ENCODE results near the gene DALRD3. TPM values are rescaled to one million over a fixed set of nuclear protein-coding genes. Genes with fewer than 3 reads are reported as not detected.
A peak's percentile ranks its signal among the peaks of the same experiment; 100 is the strongest.

DALRD3 gene
- total RNA-seq, 1 donor from 2014 or later: 36.7 TPM

DNA sequence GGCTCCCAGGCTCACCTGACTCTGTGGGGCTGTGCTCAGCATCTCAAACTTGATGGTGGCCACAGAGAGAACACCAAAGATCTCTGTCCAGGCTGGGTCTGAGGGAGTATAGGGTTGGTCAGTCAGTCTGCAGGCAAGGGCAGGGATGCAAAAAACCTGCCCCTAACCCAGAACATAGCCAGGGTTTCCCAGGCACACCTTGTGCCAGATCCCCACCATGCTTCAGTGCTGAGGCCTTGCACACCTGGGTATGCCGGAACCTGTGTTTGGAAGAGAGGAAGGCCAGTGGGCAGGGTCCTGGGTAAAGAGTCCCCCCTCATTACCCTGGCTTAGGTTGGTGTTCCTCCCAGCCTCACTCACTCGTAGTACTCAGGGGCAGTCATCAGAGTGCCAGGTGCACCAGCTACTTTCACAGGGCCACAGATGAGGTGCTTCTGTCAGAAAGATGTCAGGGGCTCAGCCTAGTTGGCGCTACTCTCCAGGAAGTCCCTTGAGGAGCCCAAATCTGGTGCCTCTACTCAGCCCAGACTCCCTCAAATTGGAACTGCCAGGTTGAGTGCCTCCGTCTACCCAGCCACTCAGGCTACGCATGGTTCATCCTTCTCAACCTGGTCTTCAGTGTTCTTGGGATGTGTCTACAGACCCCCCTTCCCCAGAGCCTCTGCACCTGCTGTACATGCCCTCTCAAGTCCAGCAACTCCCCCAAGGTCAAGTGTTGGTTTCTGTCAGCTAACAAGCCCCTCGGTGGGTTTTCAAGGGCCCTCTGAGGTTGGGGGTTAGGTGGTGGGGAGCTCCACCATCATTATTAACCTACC is 1.8 kb downstream of the DALRD3 start:
- H3K4me3 Mint-ChIP-seq: peak overlapping the region; percentile 94
- H3K27ac Mint-ChIP-seq: peak overlapping the region; percentile 61
- ChIA-PET POLR2A (interaction anchor here (0.6 to 14.9 kb wide), 6 partner anchors 9 to 323 kb away, joined by 3 to 372 read pairs (median 6); partner anchors contain the start of genes IMPDH2, QRICH1, USP4 and WDR6), CTCF (interaction anchor here (1.1 to 7.5 kb wide), 4 partner anchors 9 to 29 kb away, joined by 3 to 57 read pairs (median 6); partner anchors contain the start of genes IMPDH2, P4HTM and WDR6)
- DNase-seq (no peak), ATAC-seq (ENCODE audit: low read depth) (no peak)
- TF ChIP-seq, protein P1, sequence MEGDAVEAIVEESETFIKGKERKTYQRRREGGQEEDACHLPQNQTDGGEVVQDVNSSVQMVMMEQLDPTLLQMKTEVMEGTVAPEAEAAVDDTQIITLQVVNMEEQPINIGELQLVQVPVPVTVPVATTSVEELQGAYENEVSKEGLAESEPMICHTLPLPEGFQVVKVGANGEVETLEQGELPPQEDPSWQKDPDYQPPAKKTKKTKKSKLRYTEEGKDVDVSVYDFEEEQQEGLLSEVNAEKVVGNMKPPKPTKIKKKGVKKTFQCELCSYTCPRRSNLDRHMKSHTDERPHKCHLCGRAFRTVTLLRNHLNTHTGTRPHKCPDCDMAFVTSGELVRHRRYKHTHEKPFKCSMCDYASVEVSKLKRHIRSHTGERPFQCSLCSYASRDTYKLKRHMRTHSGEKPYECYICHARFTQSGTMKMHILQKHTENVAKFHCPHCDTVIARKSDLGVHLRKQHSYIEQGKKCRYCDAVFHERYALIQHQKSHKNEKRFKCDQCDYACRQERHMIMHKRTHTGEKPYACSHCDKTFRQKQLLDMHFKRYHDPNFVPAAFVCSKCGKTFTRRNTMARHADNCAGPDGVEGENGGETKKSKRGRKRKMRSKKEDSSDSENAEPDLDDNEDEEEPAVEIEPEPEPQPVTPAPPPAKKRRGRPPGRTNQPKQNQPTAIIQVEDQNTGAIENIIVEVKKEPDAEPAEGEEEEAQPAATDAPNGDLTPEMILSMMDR (IDR thresholded peaks at IDR 0.05): no peak
- H3K27me3 Mint-ChIP-seq: no peaks in the 10 kb centered on the region
- peaks cover 31% of the 10 kb centered on the region for H3K4me1 Mint-ChIP-seq
- H3K36me3 Mint-ChIP-seq (ENCODE audit: low read depth): peaks cover 50% of the 10 kb centered on the region
- intact Hi-C loops (cut with micrococcal nuclease): loop anchor here (5.0 kb wide), 1 partner anchor 1176 kb away; the partner anchor contains the start of gene GNAT1
- no peaks in the 10 kb centered on the region for H3K9me3 Mint-ChIP-seq

GRCh38 chr3:49015765-49016164 is 2.6 kb downstream of the DALRD3 start:
- CTCF ChIA-PET: interaction anchor here (2.0 to 7.5 kb wide), 2 partner anchors 9 to 28 kb away, joined by 7 to 57 read pairs; partner anchors contain the start of genes P4HTM and WDR6
- intact Hi-C loops (cut with micrococcal nuclease): loop anchor here (5.0 kb wide), 1 partner anchor 1177 kb away; the partner anchor contains the start of gene GNAT1
- DNase-seq (no peak), ATAC-seq (ENCODE audit: low read depth) (no peak)
- no peaks in the 10 kb centered on the region for H3K9me3 Mint-ChIP-seq
- peaks cover 51% of the 10 kb centered on the region for H3K36me3 Mint-ChIP-seq (ENCODE audit: low read depth)
- POLR2A ChIA-PET: interaction anchor here (0.5 to 14.9 kb wide), 5 partner anchors 8 to 889 kb away, joined by 3 to 372 read pairs (median 3); partner anchors contain the start of gene WDR6
- H3K27me3 Mint-ChIP-seq: no peaks in the 10 kb centered on the region
- H3K27ac Mint-ChIP-seq: no peak overlapping the region
- no peak overlapping the region for H3K4me3 Mint-ChIP-seq
- TF ChIP-seq, protein P1 (IDR thresholded peaks at IDR 0.05): no peak
- H3K4me1 Mint-ChIP-seq: peaks cover 29% of the 10 kb centered on the region

DNA sequence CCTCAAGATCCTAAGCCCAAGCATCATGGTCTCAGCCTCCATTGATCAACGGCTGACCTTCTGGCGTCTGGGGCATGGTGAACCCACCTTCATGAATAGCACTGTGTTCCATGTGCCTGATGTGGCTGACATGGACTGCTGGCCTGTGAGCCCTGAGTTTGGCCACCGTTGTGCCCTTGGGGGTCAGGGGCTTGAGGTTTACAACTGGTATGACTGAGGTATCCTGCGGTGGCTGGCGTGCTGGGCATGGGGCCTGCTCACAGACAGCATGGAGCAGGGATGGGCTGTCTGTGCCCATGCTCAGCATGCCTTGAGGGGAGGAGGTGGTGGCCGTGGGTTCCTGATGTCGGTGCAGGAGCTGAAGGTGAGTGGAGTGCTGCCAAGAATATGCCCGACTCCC is 3.3 kb downstream of the DALRD3 start:
- POLR2A ChIA-PET: interaction anchor here (1.0 to 14.9 kb wide), 2 partner anchors 7 to 25 kb away, joined by 3 to 372 read pairs; partner anchors contain the start of genes P4HTM and WDR6
- CTCF ChIA-PET: interaction anchor here (0.9 to 7.5 kb wide), 2 partner anchors 18 to 27 kb away, joined by 3 to 57 read pairs; partner anchors contain the start of gene P4HTM
- Mint-ChIP-seq H3K27ac (no peak overlapping the region), H3K4me1 (peaks cover 24% of the 10 kb centered on the region), H3K36me3 (ENCODE audit: low read depth) (peaks cover 52% of the 10 kb centered on the region), H3K9me3 (no peaks in the 10 kb centered on the region), H3K4me3 (peak overlapping the region; percentile 29), H3K27me3 (no peaks in the 10 kb centered on the region)
- TF ChIP-seq, protein P1 (IDR thresholded peaks at IDR 0.05): no peak
- intact Hi-C loops (cut with micrococcal nuclease): loop anchor here (5.0 kb wide), 1 partner anchor 1177 kb away; the partner anchor contains the start of gene GNAT1
- ATAC-seq (ENCODE audit: low read depth): no peak
- no peak for DNase-seq

- Mint-ChIP-seq H3K9me3 (no peaks in the 10 kb centered on the region), H3K36me3 (ENCODE audit: low read depth) (peaks cover 55% of the 10 kb centered on the region), H3K4me3 (no peak overlapping the region), H3K27ac (no peak overlapping the region), H3K27me3 (no peaks in the 10 kb centered on the region), H3K4me1 (peaks cover 21% of the 10 kb centered on the region)
- TF ChIP-seq, protein P1 (IDR thresholded peaks at IDR 0.05): no peak
- DNase-seq: peak; percentile 57
- ATAC-seq (ENCODE audit: low read depth): peak; percentile 63
- CTCF ChIA-PET: interaction anchor here (0.9 to 7.5 kb wide), 2 partner anchors 19 to 26 kb away, joined by 3 to 57 read pairs; partner anchors contain the start of gene P4HTM
- POLR2A ChIA-PET: interaction anchor here (0.6 to 1.7 kb wide), 9 partner anchors 8 to 119 kb away, joined by 3 to 13 read pairs (median 4); partner anchors contain the start of genes IMPDH2, NDUFAF3, P4HTM and QRICH1
- intact Hi-C loops (cut with micrococcal nuclease): loop anchor here (1.0 kb wide), 1 partner anchor 25 kb away; no protein-coding TSS in a partner anchor
Measured at GRCh38 chr3:49013738-49014660, 4.4 kb downstream of the DALRD3 start.

All from activated B cell treated with CpG ODN at 0.5 μM for 24 hours (primary cell).